Activated naive CD4-positive, alpha-beta T cell treated with anti-CD3 and anti-CD28 coated beads, Interleukin-2, amount 10 ng/mL, durations not matched to agents 7 days and 5 days (primary cell): ENCODE measurements around the gene ASTN1.

Source experiments
- CTCF ChIA-PET: fragments of 350-600 bp; sonication (Branson Sonifier 250); formaldehyde crosslinking; loops from one replicate; lab custom pipeline; 2021; ENCODE audit warnings: antibody characterized with exemption; lab: Charles Lee
- DNase-seq: peaks from one replicate; pipeline ENCODE4 v3.0.0-alpha.2; 2020
- H3K27ac Mint-ChIP-seq: one replicate; pipeline ENCODE4 v1.8.0; 2021; ENCODE audit warnings: mild to moderate bottlenecking, moderate library complexity, mixed read lengths
- H3K27me3 Mint-ChIP-seq: one replicate; pipeline ENCODE4 v1.8.0; 2021; ENCODE audit warnings: mild to moderate bottlenecking, mixed read lengths
- H3K36me3 Mint-ChIP-seq: one replicate; pipeline ENCODE4 v1.8.0; 2021; ENCODE audit warnings: mixed read lengths
- H3K4me1 Mint-ChIP-seq: one replicate; pipeline ENCODE4 v1.8.0; 2021; ENCODE audit warnings: mixed read lengths
- H3K4me3 Mint-ChIP-seq: one replicate; pipeline ENCODE4 v1.8.0; 2021; ENCODE audit warnings: mild to moderate bottlenecking, moderate library complexity, mixed read lengths
- H3K9me3 Mint-ChIP-seq: one replicate; pipeline ENCODE4 v1.8.0; 2021; ENCODE audit warnings: mixed read lengths

The ASTN1 gene

DNA sequence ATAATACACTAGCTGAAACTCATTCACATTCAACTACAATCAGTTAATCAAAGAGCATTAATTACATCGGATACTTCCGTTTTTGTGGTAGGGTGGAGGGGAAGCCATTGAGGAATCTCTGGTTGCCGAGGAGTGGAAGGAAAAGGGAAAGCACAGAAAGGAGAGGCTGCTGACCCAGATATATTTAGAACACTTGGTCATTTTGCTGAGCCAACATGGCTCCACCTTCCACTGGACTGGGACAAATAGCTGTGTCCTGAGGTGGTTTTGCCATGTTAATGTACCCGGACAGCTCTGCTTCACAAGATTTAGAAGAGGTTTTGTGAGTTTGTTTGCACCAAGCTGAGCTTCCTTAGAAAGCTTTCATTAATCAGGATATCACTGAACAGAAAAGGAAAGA is 26.2 kb downstream of the ASTN1 start:
- DNase-seq: no peak
- Mint-ChIP-seq H3K27ac (no peak overlapping the region), H3K36me3 (no peaks in the 10 kb centered on the region), H3K27me3 (no peaks in the 10 kb centered on the region), H3K4me3 (no peak overlapping the region), H3K9me3 (no peaks in the 10 kb centered on the region), H3K4me1 (no peaks in the 10 kb centered on the region)
- CTCF ChIA-PET: no interaction called here

DNA sequence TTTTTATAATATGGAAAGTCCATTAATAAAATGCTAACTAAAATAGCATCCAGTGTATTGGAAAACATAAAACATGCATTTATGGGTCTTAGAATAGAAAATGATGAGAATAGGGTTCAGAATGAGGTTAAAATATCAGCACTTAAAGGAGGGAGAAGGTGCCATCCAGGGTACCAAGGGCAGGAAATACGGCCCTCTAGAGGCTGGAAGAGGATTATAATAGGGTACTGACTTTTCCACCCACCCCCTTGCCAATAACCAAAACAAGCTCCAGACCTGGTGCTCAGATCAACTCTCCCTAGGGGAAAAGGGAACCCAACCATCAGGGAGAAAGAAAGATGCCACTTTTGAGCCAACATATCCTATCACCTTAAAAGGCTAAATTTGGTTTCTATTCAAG is 26.7 kb downstream of the ASTN1 start:
- Mint-ChIP-seq H3K27me3 (no peaks in the 10 kb centered on the region), H3K4me1 (no peaks in the 10 kb centered on the region), H3K4me3 (no peak overlapping the region), H3K27ac (no peak overlapping the region), H3K36me3 (no peaks in the 10 kb centered on the region), H3K9me3 (no peaks in the 10 kb centered on the region)
- CTCF ChIA-PET: no interaction called here
- no peak for DNase-seq

DNA sequence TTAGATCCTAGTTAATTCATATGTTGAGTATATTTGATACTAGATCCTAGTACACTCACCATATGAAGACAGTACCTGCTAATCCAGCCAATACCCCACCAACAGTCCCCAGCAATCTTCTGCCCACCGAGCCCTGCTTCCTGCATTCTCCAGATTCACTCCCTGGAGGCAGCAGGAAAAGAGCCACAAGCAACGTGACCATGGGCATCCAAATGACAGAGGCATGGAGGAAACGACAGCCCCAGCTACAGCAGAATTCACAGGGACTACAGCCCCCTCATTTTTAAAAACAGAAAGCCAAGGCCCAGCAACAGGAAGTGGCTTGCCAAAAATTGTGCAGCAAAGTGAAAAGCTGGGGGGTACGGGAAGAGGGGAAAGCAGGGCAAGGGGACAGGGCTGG is 29.3 kb downstream of the ASTN1 start:
- no peak for DNase-seq
- no peaks in the 10 kb centered on the region for H3K36me3 Mint-ChIP-seq
- H3K9me3 Mint-ChIP-seq: no peaks in the 10 kb centered on the region
- H3K4me1 Mint-ChIP-seq: no peaks in the 10 kb centered on the region
- H3K27me3 Mint-ChIP-seq: no peaks in the 10 kb centered on the region
- no peak overlapping the region for H3K4me3 Mint-ChIP-seq
- CTCF ChIA-PET: no interaction called here
- H3K27ac Mint-ChIP-seq: no peak overlapping the region

DNA sequence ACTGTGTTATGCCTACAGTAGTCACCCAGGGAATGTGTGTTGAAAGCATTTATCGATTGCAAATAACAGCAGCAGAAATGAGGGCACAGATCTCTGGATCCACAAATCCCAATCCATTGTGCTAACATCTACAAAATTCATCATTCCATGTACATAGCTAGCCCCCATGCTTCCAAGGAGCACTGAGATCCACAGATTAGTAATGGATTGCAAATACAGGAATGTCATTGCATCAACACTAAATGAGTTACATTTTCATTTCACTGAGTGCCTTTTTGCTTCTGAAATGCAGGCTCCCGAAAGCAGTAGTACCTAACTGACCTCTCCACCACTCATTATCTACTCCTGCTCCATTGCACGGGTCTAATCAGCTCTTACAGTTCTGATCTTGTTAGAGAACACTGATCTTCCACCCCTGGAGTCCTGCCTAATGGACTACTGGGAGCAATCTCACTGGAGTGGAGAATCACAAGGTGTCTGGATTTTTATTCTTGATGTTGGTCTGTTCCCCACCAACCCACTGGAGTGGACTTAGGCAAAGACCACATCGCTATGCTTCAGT is 30.5 kb downstream of the ASTN1 start:
- Mint-ChIP-seq H3K4me3 (no peak overlapping the region), H3K27ac (no peak overlapping the region), H3K9me3 (peaks cover under 1% of the 10 kb centered on the region), H3K27me3 (no peaks in the 10 kb centered on the region), H3K36me3 (no peaks in the 10 kb centered on the region), H3K4me1 (no peaks in the 10 kb centered on the region)
- CTCF ChIA-PET: no interaction called here
- DNase-seq: no peak

DNA sequence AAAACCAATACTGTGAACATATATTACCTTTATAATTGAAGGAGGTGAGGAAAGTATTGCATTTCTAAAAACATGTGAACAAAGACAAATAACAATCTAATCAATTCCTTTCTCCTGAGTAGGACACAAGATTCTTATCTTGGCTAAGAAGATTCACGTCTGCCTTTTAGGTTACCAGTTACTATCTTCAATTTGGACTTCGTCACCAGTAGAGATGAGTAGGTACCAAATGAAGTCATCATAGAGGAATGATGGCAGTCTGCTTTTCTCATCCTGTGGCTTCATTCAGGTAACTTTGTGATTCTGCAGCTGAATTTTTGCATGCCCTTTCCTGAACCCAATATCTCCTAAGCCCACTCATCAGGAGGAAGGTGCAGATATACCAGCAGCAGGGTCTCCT is 32.4 kb downstream of the ASTN1 start:
- Mint-ChIP-seq H3K27ac (no peak overlapping the region), H3K36me3 (no peaks in the 10 kb centered on the region), H3K4me3 (no peak overlapping the region), H3K9me3 (peaks cover 5% of the 10 kb centered on the region), H3K4me1 (no peaks in the 10 kb centered on the region), H3K27me3 (no peaks in the 10 kb centered on the region)
- CTCF ChIA-PET: no interaction called here
- no peak for DNase-seq

DNA sequence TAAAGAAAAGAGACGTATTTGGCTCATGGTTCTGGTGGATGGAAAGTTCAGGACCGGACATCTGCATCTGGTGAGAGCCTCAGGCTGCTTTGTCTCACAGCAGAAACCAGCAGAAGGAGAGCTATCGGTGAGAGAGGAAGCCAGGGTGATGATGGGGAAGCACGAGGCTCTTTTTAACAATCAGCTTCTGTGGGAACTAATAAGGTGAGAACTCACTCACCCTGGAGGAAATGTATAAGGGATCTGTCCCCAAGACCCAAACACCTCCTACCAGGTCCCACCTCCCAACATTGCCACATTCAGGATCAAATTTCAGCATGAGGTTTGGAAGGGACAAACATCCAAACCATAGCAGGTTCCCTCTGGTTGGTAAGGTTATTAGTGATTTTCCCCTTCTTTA is 32.8 kb downstream of the ASTN1 start:
- no peak overlapping the region for H3K4me3 Mint-ChIP-seq

DNA sequence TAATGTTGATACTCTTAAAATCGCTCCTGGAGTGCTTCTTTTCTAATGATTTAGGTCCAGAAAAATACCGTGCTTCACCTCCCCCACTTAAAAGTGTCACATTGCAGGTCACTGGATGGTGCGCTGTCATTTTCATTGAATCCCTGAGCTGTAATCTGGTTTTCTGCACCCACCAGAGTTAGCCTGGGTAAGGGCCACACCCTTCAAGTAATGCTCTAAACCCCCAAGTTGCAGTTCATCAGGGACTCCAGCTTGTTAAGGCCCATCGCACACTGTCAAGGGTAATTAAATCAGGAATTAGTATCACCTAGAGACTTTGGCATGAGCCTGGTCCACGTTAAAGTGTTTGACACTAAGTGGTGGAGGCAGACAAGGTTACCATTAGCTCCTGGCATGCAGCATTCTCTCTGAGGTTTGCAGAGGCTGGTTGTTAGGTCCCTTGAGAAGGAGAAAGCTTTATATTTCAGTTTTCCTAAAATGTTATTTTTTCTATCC is 34.0 kb downstream of the ASTN1 start:
- CTCF ChIA-PET: no interaction called here

More for the DNA sequence above, 32.8 kb downstream of the ASTN1 start:
- no peak for DNase-seq
- H3K4me1 Mint-ChIP-seq: no peaks in the 10 kb centered on the region
- CTCF ChIA-PET: no interaction called here
- no peaks in the 10 kb centered on the region for H3K36me3 Mint-ChIP-seq
- H3K27ac Mint-ChIP-seq: no peak overlapping the region
- H3K27me3 Mint-ChIP-seq: no peaks in the 10 kb centered on the region
- peaks cover 5% of the 10 kb centered on the region for H3K9me3 Mint-ChIP-seq

DNA sequence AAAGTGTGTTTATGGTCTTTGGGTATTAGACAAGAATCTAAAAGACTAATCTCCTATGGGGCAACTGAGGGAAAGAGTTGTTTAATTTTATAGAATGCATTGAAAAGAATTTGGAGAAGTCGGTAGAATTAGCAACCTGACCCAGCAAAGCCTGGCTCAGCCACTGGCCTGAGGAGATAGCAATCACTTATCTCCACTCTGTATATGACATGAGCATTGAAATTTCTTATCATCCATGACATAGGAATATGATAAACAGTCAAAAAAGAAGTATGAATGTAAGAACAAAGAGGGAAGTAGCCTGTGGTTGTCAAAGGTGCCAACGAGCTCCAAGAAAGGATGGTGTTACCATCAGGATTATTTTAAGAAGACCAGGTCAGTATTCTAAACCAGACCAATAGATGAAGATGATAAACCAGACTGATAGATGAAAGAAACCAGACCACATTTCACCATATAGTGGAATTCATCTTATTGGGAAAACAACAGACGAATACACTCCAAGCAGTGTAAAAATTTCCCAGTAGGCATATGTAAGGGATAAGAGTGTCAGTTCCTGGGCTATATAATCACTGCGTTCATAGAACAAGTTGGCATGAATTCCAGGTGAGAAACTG is 35.7 kb downstream of the ASTN1 start:
- DNase-seq: no peak

More for the DNA sequence above, 34.0 kb downstream of the ASTN1 start:
- Mint-ChIP-seq H3K9me3 (peaks cover 5% of the 10 kb centered on the region), H3K36me3 (no peaks in the 10 kb centered on the region), H3K4me3 (no peak overlapping the region), H3K4me1 (no peaks in the 10 kb centered on the region), H3K27ac (no peak overlapping the region), H3K27me3 (no peaks in the 10 kb centered on the region)
- no peak for DNase-seq

DNA sequence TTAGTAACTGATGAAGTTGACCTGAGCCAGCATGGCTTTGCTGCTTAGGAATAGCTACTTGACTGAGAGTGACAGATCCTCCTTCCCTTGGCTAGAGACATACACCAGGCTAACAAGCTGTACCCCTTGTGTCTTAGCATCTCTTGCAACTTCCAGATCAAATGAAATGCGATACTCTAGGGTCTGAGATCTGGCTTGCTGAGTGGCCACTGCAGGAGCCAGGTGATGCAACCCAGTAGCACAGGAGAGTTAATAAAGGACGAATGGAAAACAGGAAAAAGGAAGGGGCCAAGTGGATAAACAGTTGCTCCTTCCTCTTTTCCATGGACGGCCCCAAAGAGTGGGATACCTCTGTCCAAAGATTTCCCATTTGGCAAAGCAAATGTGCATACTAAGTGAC is 38.2 kb downstream of the ASTN1 start:
- peaks cover 5% of the 10 kb centered on the region for H3K9me3 Mint-ChIP-seq
- no peaks in the 10 kb centered on the region for H3K27me3 Mint-ChIP-seq
- no peaks in the 10 kb centered on the region for H3K36me3 Mint-ChIP-seq
- no peak overlapping the region for H3K4me3 Mint-ChIP-seq
- DNase-seq: no peak
- CTCF ChIA-PET: no interaction called here
- no peak overlapping the region for H3K27ac Mint-ChIP-seq
- no peaks in the 10 kb centered on the region for H3K4me1 Mint-ChIP-seq

More for the DNA sequence above, 35.7 kb downstream of the ASTN1 start:
- Mint-ChIP-seq H3K4me3 (no peak overlapping the region), H3K27me3 (no peaks in the 10 kb centered on the region), H3K9me3 (peaks cover 5% of the 10 kb centered on the region), H3K36me3 (no peaks in the 10 kb centered on the region), H3K27ac (no peak overlapping the region), H3K4me1 (no peaks in the 10 kb centered on the region)
- CTCF ChIA-PET: no interaction called here

DNA sequence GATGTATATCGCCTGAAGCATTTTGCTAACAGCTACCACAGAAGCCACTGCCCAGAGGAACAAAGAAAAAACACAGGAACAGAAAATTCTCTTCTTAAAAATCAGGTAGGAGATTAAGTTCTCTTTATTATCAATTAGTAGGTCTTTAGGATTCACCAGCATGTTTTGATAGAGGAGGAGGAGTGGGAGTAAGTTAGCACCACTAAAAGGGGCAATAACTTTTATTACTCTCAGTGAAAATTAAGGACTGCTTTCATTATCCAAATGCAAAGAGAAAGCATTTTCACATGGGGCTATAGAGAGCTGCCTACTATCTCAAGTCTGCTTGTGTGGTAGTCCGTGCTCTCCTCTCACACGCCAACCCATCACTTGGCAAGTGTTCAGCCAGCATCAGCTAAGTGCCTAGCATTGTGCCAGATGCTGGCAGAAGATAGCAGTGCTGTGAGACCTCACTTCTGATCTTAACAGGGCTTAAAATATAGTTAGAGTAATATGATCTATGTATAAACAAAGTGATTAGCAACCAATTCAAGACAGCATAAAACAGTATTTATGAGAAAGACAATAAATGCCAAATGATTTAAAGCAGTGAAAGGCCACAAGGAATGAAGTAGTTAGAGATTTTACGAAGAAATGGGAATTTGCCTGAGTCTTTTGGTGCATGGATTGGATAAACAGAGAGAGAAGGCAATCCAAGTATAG is 39.8 kb downstream of the ASTN1 start:
- Mint-ChIP-seq H3K9me3 (peaks cover 5% of the 10 kb centered on the region), H3K4me1 (no peaks in the 10 kb centered on the region), H3K36me3 (no peaks in the 10 kb centered on the region), H3K27ac (no peak overlapping the region), H3K4me3 (no peak overlapping the region), H3K27me3 (no peaks in the 10 kb centered on the region)
- DNase-seq: no peak
- CTCF ChIA-PET: no interaction called here

DNA sequence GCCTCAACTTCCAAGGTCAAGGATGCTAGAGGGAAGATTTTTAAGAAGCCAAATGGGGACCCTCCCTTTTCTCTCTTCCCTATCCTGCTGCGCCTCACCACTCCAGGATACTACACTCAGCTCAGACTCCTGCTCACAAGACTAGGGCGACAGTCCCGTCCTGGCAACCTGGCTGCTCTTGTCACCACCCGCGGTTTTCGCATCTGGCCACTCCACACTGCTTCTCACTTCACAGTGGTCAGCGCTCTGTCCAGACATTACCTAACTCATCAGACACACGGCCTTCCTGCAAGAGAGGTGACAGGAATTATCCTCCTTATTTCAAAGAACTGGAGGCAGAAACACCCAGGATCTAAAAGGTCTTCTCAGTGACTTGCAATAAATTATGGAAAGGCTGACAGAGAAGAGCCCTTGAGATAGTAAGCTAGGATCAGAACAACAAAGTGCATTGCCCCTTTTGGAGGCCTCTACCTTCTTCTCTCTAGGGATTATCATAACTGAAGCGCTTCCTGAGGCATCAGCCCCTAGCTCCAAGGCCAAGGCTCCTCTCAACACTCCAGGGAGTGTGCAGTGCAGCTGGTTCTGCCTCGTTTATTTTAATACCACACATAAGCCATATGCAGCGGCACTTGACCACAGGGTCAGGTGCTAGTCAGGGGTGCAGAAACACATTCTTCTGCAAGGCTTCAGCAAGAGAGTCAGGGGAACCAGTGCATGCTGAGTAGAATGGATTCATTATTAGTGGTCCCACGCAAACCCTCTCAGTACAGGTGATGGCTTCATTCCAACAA is 41.9 kb downstream of the ASTN1 start:
- no peak for DNase-seq
- CTCF ChIA-PET: no interaction called here
- Mint-ChIP-seq H3K27ac (no peak overlapping the region), H3K9me3 (no peaks in the 10 kb centered on the region), H3K4me1 (no peaks in the 10 kb centered on the region), H3K36me3 (no peaks in the 10 kb centered on the region), H3K27me3 (no peaks in the 10 kb centered on the region), H3K4me3 (no peak overlapping the region)

DNA sequence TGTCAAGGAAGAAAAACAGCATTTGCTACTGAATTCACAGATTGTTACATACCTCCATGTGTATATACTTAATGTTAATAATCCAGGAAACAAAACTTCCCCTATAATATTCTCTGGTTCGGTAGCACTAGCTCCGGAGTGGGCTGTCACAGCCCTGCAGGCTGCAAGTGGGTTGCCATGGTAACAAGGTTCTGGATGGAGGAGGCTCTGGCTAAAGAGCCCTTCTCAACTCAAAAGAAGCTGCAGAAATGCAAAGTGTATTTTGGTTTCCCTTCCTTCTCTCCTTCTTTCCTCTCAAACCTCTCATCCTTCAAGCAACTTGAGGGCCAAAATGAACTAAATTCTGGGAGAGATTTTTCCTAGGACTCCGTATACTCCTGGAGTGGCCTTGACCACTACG is 45.2 kb downstream of the ASTN1 start:
- CTCF ChIA-PET: no interaction called here
- DNase-seq: no peak
- H3K27me3 Mint-ChIP-seq: no peaks in the 10 kb centered on the region
- no peak overlapping the region for H3K27ac Mint-ChIP-seq
- no peak overlapping the region for H3K4me3 Mint-ChIP-seq
- no peaks in the 10 kb centered on the region for H3K9me3 Mint-ChIP-seq
- no peaks in the 10 kb centered on the region for H3K36me3 Mint-ChIP-seq
- H3K4me1 Mint-ChIP-seq: no peaks in the 10 kb centered on the region

DNA sequence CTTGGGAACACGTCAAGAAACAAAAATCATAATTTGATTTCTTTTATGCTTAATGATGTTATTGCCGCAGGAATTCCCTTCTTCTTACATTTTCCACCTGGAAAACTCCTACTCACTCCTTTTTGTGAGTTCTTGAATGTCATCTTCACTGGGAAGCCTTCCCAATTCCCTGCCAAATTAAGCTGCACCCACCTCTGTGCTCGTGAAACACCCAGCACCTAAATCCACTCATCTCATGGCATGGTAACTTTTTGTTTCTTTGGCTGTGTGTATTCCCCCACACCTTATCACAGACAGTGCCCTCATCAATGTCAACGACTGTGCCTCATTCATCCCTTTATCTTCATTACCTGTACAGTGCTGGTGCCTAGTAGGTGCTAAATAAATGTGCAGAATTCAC is 45.6 kb downstream of the ASTN1 start:
- Mint-ChIP-seq H3K27ac (no peak overlapping the region), H3K4me1 (no peaks in the 10 kb centered on the region), H3K4me3 (no peak overlapping the region), H3K36me3 (no peaks in the 10 kb centered on the region), H3K9me3 (no peaks in the 10 kb centered on the region), H3K27me3 (no peaks in the 10 kb centered on the region)
- CTCF ChIA-PET: no interaction called here
- DNase-seq: no peak

DNA sequence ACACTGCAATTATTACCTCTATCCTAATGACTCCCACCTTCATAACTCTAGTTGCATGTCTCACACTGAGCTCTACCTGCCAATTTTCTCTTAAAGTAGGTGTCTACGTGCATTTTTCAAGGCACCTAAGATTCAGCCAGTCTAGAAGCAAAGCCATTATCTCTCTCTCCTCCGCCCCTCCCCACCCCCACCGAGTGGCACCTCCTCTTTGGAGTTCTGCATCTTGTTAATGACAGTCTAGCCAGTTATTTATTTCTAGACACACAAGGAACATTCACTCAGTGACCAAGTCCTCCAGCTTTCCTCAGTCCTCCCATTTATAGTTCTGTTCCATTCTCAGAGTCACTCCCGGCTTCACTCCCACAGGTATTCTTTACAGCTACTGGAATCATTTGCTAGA is 47.6 kb downstream of the ASTN1 start:
- no peaks in the 10 kb centered on the region for H3K36me3 Mint-ChIP-seq
- H3K27ac Mint-ChIP-seq: no peak overlapping the region
- H3K4me1 Mint-ChIP-seq: no peaks in the 10 kb centered on the region
- no peaks in the 10 kb centered on the region for H3K9me3 Mint-ChIP-seq
- no peak for DNase-seq
- H3K4me3 Mint-ChIP-seq: no peak overlapping the region
- CTCF ChIA-PET: no interaction called here
- H3K27me3 Mint-ChIP-seq: no peaks in the 10 kb centered on the region
